GM08714 (cell line): ENCODE data around the gene ADAMTS3.

Experiments used
- H3K4me3 ChIP-seq: fragments of 200-500 bp; sonication (Bioruptor generic); 2 replicates; pipeline ENCODE4 v1.5.1; 2014; ENCODE audit warnings: mild to moderate bottlenecking, low read length, inconsistent platforms
- ZNF274 ChIP-seq: IDR thresholded peaks from 2 replicates; pipeline ENCODE4 v1.6.1; 2012; ENCODE audit warnings: mild to moderate bottlenecking, low read depth, low read length

ADAMTS3 gene

DNA sequence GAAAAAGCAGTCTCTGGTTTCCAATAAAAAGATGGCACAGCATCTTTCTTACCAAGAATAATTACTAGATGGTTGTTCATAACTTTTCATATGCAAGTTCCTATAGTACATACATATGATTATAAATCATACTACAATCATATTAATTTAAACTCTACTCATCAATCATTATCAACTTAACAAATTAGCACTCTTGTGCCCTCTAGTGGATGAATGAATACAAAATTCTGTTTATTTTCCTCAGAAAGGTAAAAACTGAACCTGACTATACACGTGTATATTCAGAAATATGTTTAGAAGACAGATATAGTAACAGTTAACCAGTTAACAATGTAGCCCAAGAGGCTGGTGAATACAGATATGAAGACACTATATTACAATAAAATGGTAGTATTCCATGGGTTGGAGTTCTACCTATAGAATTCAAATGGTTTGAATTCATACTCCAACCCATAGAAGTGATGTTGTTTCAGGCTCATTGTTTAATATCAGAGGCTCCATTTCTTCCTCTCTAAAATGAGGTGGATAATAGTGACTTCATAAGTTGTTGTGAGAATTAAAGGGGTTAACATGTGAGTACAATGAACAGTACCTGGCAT lies 100.0 kb downstream of the ADAMTS3 start:
- H3K4me3 ChIP-seq, result no peak overlapping the region
- TF ChIP-seq ZNF274, result no peak

DNA sequence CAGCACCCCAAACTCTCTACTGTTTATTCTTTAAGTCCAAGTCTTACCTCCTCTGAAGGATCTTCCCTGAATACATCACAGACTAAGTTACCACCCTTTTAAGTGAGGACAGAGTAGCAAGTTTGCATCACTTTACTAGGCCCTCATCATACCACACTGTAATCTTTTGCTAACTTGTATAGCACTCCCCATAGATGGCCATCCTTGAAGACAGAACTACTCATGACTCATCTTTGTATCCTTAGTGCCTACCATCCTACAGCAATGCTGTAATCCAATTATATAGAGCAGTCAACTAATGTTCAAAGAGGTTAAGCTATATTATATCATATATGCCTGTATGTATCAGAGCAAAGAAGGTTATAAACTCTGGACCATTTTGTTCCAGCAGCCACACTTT lies 101.4 kb downstream of the ADAMTS3 start:
- H3K4me3 ChIP-seq, result no peak overlapping the region
- no peak for TF ChIP-seq ZNF274

DNA sequence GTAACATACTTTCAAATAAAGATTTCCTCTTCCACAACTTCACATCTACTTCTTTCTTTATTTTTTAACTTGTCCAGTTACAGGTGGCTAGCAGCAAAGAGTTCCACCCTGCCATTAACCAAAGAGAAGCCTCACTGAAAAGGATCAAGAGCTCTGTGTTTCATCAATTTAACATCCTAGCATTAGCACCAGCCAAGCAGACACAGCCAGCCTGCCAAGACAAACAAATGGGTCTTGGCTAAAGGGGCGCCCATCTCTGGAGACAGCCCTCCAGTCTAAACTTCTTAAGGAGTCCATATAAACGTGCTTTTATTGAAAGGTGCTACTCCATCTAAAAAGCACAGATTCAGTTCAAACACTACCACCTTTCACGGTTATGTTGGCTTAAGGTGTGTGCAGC lies 105.3 kb downstream of the ADAMTS3 start:
- no peak overlapping the region for H3K4me3 ChIP-seq
- TF ChIP-seq ZNF274, result no peak

DNA sequence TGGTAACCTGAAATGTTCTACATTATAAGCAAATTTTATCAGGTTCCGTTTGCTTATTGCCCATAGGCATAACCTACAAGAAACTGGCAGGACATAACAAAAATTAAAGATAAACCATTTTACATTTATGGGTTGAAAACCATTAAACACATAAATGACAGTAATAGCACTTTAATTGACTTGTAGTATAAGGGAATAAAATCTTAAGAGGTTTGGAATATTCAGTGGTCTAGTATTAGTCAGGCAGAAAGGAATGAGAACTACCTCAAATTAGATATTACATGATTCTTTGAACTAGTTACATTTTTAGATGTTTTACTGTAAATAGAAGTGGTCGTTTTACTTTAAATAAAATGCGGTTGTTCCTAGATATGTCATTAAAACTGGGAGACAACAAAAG lies 111.9 kb downstream of the ADAMTS3 start:
- no peak overlapping the region for H3K4me3 ChIP-seq
- no peak for TF ChIP-seq ZNF274

DNA sequence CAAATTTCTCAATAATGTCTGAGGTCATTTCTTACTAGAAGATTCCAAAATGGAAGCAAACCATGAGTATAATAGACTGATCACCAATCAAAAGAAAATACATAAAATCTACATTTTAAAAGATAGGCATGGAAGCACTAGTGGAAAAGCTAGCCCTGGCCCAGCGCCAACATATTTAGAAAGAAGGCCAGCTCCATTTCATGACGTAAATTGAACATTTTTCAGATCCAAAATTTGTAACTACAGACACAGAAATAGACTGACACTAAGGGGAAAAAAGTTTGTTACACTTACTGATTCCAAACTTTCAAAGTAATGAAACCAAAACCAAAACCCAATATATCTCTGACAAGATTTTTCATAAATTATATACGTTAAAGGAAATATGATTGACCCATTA lies 117.7 kb downstream of the ADAMTS3 start:
- no peak for TF ChIP-seq ZNF274
- no peak overlapping the region for H3K4me3 ChIP-seq

DNA sequence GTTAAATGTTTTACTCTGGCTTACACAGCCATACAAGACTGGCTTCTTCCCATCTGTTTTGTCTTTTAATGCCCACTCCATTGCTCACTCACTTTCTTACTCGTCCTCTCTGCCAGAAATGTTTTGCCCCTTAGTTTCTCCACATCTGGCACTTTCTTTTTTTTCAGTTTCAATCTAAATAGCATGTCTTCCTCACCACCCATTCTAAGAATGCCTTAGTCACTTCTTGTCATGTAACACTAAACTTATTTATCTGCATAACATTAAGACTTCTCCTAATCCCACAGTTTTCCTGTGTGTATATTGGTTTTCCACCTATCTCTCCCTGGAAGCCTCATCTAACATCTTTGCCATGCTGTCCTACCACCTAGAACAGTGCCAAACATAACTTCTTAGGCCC lies 119.3 kb downstream of the ADAMTS3 start:
- no peak for TF ChIP-seq ZNF274
- no peak overlapping the region for H3K4me3 ChIP-seq

DNA sequence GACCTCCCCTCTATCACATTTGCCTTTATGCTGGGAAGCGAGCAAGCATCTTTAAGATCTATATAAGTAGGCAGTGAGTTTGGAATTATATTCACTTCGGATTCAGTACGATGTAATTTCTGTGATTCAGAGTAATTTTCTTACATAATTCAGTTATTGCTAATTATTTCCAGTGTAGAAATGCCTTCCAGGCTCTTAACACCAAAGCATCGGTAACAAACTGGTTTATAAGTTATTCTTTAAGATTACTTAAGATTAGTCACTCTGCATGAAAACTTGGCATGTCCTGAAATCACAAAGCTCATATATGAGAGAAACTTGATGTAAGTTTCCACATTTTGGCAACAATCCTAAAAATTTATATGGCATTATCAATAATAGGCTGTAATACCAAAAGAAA lies 120.8 kb downstream of the ADAMTS3 start:
- H3K4me3 ChIP-seq, result no peak overlapping the region
- TF ChIP-seq ZNF274, result no peak

DNA sequence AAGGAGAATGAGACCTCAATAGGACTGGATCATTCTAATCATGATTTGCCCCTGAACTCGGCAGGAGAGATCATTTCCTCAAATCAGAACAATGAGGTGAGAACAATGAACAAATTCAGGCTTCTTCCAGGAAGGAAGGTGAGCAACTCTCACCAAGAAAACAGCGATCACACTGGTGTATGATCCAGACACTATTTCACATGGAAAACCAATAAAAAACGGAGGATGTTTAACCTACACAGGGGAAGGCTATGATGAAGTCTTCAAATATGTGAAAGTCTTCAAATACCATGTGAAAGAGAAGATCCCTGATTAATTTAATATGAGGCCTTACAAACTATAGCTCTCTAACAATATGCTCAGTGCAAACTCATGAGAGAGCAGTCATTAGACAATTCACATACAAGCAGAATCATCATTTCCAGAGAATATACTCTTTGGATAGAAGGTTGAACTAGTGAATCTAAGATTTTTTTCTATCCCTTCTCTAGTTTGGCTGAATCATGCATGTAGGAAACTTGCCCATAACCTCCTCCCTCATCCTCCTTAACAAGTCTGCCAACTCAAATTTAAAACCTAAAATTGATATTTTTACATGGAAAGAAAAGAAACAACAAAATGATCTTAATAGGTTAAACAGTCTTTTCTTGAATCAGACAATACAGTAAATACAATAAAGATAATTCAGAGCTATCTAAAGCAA lies 122.5 kb downstream of the ADAMTS3 start:
- TF ChIP-seq ZNF274, result no peak
- no peak overlapping the region for H3K4me3 ChIP-seq

DNA sequence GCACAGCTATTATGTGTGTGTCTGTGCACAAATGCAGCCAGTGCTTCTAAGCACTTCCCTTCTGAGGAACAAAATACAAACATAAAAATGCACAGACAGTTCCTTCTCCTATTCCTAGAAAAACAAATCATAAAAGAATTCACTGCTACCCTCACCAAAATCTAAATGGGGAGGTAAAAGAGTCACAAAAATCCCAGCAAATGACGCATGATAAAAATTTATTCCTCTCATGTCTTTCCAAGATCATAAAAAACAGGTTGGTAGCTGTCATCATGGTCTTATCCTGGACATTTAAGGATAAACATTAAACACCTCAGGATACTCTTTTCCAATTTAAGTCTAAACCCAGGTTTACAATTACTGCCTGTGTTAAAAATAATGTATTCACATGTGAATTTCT lies 124.9 kb downstream of the ADAMTS3 start:
- no peak overlapping the region for H3K4me3 ChIP-seq
- no peak for TF ChIP-seq ZNF274

DNA sequence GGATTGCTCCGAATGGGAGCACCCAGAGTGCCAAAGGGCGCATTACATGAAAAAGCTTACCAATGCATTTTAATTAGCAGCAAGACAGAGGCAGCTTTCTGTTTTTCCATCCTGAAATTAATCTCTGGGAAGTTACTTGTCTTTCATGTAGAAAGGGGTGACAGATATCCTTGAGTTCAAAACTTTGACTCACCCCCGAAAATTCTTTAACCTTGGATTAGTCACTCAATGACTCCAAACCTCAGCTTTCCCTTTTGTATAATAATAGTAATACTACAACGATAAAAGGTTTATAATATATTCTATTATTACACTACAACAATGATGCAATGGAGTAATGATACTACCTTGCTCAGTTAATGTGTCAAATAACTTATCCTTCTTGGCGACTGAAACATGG lies 126.3 kb downstream of the ADAMTS3 start:
- no peak overlapping the region for H3K4me3 ChIP-seq
- TF ChIP-seq ZNF274, result no peak

DNA sequence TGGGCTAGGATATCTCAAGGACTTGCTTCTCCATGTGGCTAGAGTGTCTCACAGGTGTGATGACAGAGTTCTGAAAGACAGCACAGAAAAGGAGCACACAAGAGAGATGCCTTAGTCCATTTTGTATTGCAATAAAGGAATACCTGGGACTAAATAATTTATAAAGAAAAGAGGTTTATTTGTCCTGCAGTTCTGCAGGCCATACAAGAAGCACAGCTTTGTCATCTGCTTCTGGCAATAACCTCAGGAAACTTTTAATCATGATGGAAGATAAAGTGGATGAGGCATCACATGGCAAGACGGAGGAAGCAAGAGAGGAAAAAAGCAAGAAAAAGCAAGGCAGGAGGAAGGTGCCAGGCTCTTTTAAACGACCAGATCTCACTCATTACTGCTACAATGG lies 126.9 kb downstream of the ADAMTS3 start:
- no peak for TF ChIP-seq ZNF274
- no peak overlapping the region for H3K4me3 ChIP-seq

DNA sequence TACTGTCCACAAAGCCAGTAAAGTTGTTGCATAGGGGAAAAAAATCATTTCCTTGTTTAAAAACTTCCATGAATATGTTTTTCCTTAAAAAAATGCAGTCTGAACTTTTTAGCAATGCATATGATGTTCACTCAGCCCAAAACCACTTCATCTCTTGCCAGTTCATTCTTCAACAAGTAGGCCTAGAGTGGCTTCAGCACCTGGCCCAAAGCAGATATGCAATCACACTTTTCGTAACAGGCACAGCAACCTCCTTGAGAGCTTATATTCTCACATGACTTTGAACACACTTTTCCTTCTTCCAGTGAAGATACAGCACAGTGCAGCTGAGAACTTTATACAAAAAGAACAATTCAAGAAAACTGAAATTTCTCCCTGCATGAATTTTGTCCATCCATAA lies 128.6 kb downstream of the ADAMTS3 start:
- H3K4me3 ChIP-seq, result no peak overlapping the region
- TF ChIP-seq ZNF274, result no peak

DNA sequence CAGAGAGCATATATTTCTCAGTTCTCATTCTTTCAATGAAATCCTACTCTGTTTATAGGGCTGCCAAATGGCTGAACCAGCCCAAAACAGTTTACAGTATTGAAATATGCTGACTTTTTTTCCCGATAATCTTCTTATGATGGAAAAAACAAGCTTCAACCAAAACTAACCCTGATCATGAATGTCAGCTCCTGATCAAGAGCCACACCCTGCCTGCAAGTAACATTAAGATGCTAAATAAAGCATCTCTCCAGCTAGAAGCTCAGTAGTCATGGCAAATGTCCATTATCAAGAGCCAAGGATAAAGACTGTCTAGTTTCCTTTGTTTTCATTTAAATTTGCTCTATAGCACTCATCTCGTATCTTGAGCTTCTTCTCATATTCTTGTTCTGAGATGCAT lies 136.0 kb downstream of the ADAMTS3 start:
- no peak overlapping the region for H3K4me3 ChIP-seq
- no peak for TF ChIP-seq ZNF274

DNA sequence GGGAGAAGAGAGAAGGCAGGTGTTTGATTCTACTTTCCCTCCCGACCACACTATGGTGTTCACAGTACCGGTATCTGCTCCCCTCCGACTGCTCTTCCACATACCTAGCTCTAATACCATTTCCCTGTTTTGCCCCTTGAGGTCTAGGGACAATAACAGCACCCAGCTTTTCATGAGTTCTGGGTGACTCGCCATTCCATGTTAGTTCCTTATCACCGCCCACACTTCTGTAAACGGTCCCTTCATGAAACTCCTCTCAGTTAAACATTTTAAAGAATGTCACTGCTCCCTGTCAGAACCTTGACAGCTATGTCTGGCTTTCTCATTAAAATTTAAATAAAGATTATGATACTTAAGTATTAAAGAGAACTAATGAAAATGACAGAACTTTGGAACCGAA lies 136.7 kb downstream of the ADAMTS3 start:
- TF ChIP-seq ZNF274, result no peak
- no peak overlapping the region for H3K4me3 ChIP-seq

DNA sequence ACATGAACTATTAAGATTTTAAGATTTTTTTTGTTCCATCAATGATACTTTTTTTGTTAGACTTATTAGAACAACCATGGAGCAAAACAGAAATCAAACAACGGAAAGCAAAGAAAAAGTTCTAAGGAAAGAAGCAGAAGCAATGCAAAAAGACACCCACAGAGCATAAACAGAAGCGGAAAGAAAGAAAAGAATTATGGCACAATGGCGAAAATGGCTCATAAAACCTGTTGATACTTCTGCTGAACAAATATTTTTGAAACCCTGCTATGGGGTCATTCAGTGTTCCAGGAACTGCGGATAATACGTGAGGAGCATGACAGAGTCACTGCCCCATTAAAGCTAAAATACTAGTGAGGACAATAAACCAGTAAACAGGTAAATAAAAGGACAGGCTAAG lies 138.0 kb downstream of the ADAMTS3 start:
- TF ChIP-seq ZNF274, result no peak

DNA sequence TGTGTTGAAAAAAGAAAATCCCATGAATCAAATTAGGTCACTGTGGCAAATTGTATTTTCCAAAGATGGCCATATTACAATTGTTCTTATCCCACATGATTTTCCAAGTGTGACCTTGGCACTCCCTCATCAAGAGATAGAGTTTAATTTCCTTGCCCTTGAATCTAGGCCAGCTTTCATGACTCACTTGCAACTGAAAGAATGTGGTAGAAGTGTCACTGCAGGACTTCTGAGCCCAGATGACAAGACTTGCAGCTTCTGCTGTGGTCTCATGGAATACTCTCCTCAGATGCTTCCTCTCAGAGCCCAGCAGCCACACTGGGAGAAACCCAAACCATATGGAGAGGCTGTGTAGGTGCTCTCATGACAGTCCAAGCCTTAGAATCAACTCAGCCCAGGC lies 139.0 kb downstream of the ADAMTS3 start:
- no peak overlapping the region for H3K4me3 ChIP-seq
- no peak for TF ChIP-seq ZNF274

More for the DNA sequence above, 138.0 kb downstream of the ADAMTS3 start:
- H3K4me3 ChIP-seq, result no peak overlapping the region
